Breast epithelium (tissue), 4 donors: ENCODE measurements around the gene STK40. TPM values are rescaled to one million over a fixed set of nuclear protein-coding genes. Genes with fewer than 3 reads are reported as not detected.

Experiments
- DNase-seq, 2 donors: peaks; one replicate each; pipeline ENCODE4 v3.0.0-alpha.2; 2019; ENCODE audit warnings: low spot score in 2 of 2
- H3K27ac ChIP-seq, 2 donors: fragments of 200-600 bp; sonication (generic) in 1 of 2; one replicate each; pipeline ENCODE4 v1.5.1; 2016 to 2019; ENCODE audit warnings: mild to moderate bottlenecking in 1 of 2
- H3K27me3 ChIP-seq, 2 donors: fragments of 200-600 bp; sonication (generic) in 1 of 2; one replicate each; pipeline versions ENCODE4 v1.5.1 to v1.6.0; 2017 to 2019; ENCODE audit warnings: control low read depth in 1 of 2, mild to moderate bottlenecking in 1 of 2
- H3K36me3 ChIP-seq: fragments of 200-600 bp; one replicate; pipeline ENCODE4 v1.5.1; 2019
- H3K4me1 ChIP-seq, 2 donors: fragments of 200-600 bp; sonication (generic); one replicate each; pipeline ENCODE4 v1.5.1; 2016 to 2019; ENCODE audit warnings: control low read depth in 1 of 2
- H3K4me3 ChIP-seq, 3 donors: fragments of 200-600 bp; sonication (generic); 1 replicate in 2 of 3; 2 replicates in 1 of 3; pipeline ENCODE4 v1.5.1; 2016 to 2019; ENCODE audit warnings: mild to moderate bottlenecking in 3 of 3, moderate library complexity in 2 of 3
- H3K9me3 ChIP-seq, 2 donors: fragments of 200-600 bp; sonication (generic) in 1 of 2; one replicate each; pipeline ENCODE4 v1.5.1; 2016 to 2019; ENCODE audit warnings: control low read depth in 1 of 2
- CTCF ChIP-seq, 3 donors: fragments of 450-650 bp; IDR thresholded peaks; one replicate each; pipeline ENCODE4 v1.5.1; 2016 to 2017; ENCODE audit warnings: antibody characterized with exemption in 3 of 3, mild to moderate bottlenecking in 3 of 3, moderate library complexity in 3 of 3
- POLR2A ChIP-seq: fragments of 450-650 bp; IDR thresholded peaks from one replicate; pipeline ENCODE4 v1.6.1; 2016; ENCODE audit warnings: antibody characterized with exemption, mild to moderate bottlenecking, moderate library complexity
- POLR2AphosphoS5 ChIP-seq, 3 donors: sonication (generic); formaldehyde crosslinking; IDR thresholded peaks; one replicate each; pipeline ENCODE4 v1.6.1; 2017; ENCODE audit warnings: antibody characterized with exemption in 3 of 3
- intact Hi-C: fragments of 100-400 bp; cut with DNase I; formaldehyde crosslinking; loops from one replicate; pipeline ENCODE4 v1.15.1; 2023; ENCODE audit warnings: low total_unique reads
- total RNA-seq, 3 donors: library from RNA; depleted of rRNA; stranded (reverse); fragments of >200 nt; gene quantifications; one replicate each; pipeline ENCODE4 v1.1.0, GENCODE V29; 2016

Gene STK40
- total RNA-seq, 3 donors from 2014 or later = 22.5 to 36.0 (median 26.2) TPM

- no peaks in the 10 kb centered on the region for H3K27me3 ChIP-seq
- peak overlapping the region; percentile 68 to 92 (median 85) for H3K4me3 ChIP-seq
- peaks cover 2 to 32% of the 10 kb centered on the region in 2 donors for H3K4me1 ChIP-seq
- no peaks in the 10 kb centered on the region for H3K36me3 ChIP-seq
- TF ChIP-seq POLR2AphosphoS5 (IDR thresholded peaks at IDR 0.05) (peak in 1 of 3 donors; percentile 12), POLR2A (no peak)
- peak overlapping the region; percentile 98 to 99 for H3K27ac ChIP-seq
- intact Hi-C loops = no loop called here
- DNase-seq = no peak
- no peaks in the 10 kb centered on the region for H3K9me3 ChIP-seq
Observed at GRCh38 chr1:36387141-36387949, 1.6 kb upstream of the STK40 start.

GRCh38 chr1:36386265-36387140 lies 779 bp upstream of the STK40 start:
- no peaks in the 10 kb centered on the region for H3K36me3 ChIP-seq
- TF ChIP-seq CTCF (IDR thresholded peaks at IDR 0.05) (no peak), POLR2AphosphoS5 (IDR thresholded peaks at IDR 0.05) (peak; percentile 84 to 99 (median 91)), POLR2A (peak; percentile 26)
- intact Hi-C loops = no loop called here

GRCh38 chr1:36384542-36385409 lies 948 bp downstream of the STK40 start:
- DNase-seq = peak; percentile 87 to 88
- Histone ChIP-seq H3K4me1 (peaks cover 2 to 32% of the 10 kb centered on the region in 2 donors), H3K27me3 (no peaks in the 10 kb centered on the region), H3K27ac (peak overlapping the region; percentile 98 to 99), H3K36me3 (no peaks in the 10 kb centered on the region), H3K9me3 (no peaks in the 10 kb centered on the region), H3K4me3 (peak overlapping the region; percentile 68 to 92 (median 85))
- peak in 2 of 3 donors; percentile 11 to 42 for TF ChIP-seq POLR2AphosphoS5 (IDR thresholded peaks at IDR 0.05)
- no peak for TF ChIP-seq CTCF (IDR thresholded peaks at IDR 0.05)
- intact Hi-C loops = no loop called here

More at GRCh38 chr1:36386265-36387140, 779 bp upstream of the STK40 start:
- no peaks in the 10 kb centered on the region for H3K9me3 ChIP-seq
- peak; percentile 90 to 97 for DNase-seq
- H3K4me3 ChIP-seq = peak overlapping the region; percentile 68 to 92 (median 85)
- H3K27me3 ChIP-seq = no peaks in the 10 kb centered on the region
- peak overlapping the region; percentile 98 to 99 for H3K27ac ChIP-seq
- peaks cover 2 to 32% of the 10 kb centered on the region in 2 donors for H3K4me1 ChIP-seq

GRCh38 chr1:36383240-36383639 lies 2.5 kb downstream of the STK40 start:
- DNase-seq = no peak
- TF ChIP-seq POLR2AphosphoS5 (IDR thresholded peaks at IDR 0.05) (no peak), CTCF (IDR thresholded peaks at IDR 0.05) (no peak), POLR2A (no peak)
- intact Hi-C loops = no loop called here
- no peaks in the 10 kb centered on the region for H3K9me3 ChIP-seq
- H3K27ac ChIP-seq = no peak overlapping the region
- H3K4me3 ChIP-seq = no peak overlapping the region
- H3K27me3 ChIP-seq = no peaks in the 10 kb centered on the region
- peaks cover 2 to 32% of the 10 kb centered on the region in 2 donors for H3K4me1 ChIP-seq
- no peaks in the 10 kb centered on the region for H3K36me3 ChIP-seq

GRCh38 chr1:36382669-36383068 lies 3.1 kb downstream of the STK40 start:
- TF ChIP-seq POLR2A = no peak
- no peak for TF ChIP-seq CTCF (IDR thresholded peaks at IDR 0.05)
- no peak for TF ChIP-seq POLR2AphosphoS5 (IDR thresholded peaks at IDR 0.05)
- H3K4me3 ChIP-seq = no peak overlapping the region

More at GRCh38 chr1:36382669-36383068, 3.1 kb downstream of the STK40 start:
- Histone ChIP-seq H3K27me3 (no peaks in the 10 kb centered on the region), H3K36me3 (no peaks in the 10 kb centered on the region), H3K27ac (no peak overlapping the region), H3K9me3 (no peaks in the 10 kb centered on the region), H3K4me1 (peaks cover 2 to 27% of the 10 kb centered on the region in 2 donors)
- intact Hi-C loops = no loop called here
- no peak for DNase-seq
